Neural progenitor cell (in vitro differentiated cells): Measurements from ENCODE around the gene TUBB4B. TPM values are rescaled to one million over a fixed set of nuclear protein-coding genes. Genes with fewer than 3 reads are reported as not detected.

Source experiments
- DNase-seq: peaks from one replicate; pipeline ENCODE4 v3.0.0-alpha.2; 2016; ENCODE audit warnings: low spot score
- H2AFZ ChIP-seq: fragments of 200-600 bp; sonication (generic); replicated peaks from 2 replicates; pipeline ENCODE4 v1.6.1; 2016; ENCODE audit warnings: antibody characterized with exemption
- H3F3A ChIP-seq: fragments of 200-600 bp; sonication (generic); 2 replicates; pipeline ENCODE4 v1.6.1; 2016; ENCODE audit warnings: antibody characterized with exemption, low read depth
- H3K27ac ChIP-seq: fragments of 200-600 bp; sonication (generic); 2 replicates; pipeline ENCODE4 v1.5.1; 2016; ENCODE audit warnings: mild to moderate bottlenecking
- H3K27me3 ChIP-seq: fragments of 200-600 bp; sonication (generic); 2 replicates; pipeline ENCODE4 v1.6.1; 2016; ENCODE audit warnings: mild to moderate bottlenecking, moderate library complexity
- H3K36me3 ChIP-seq: fragments of 200-600 bp; sonication (generic); 2 replicates; pipeline ENCODE4 v1.5.1; 2016
- H3K4me1 ChIP-seq: fragments of 200-600 bp; sonication (generic); 2 replicates; pipeline ENCODE4 v1.6.1; 2016; ENCODE audit warnings: mixed run types
- H3K4me2 ChIP-seq: fragments of 200-600 bp; sonication (generic); 2 replicates; pipeline ENCODE4 v1.6.1; 2016
- H3K4me3 ChIP-seq: fragments of 200-600 bp; sonication (generic); 2 replicates; pipeline ENCODE4 v1.5.1; 2016
- H3K79me2 ChIP-seq: fragments of 200-600 bp; sonication (generic); 2 replicates; pipeline ENCODE4 v1.6.1; 2016; ENCODE audit warnings: low read depth
- H3K9ac ChIP-seq: fragments of 200-600 bp; sonication (generic); 2 replicates; pipeline ENCODE4 v1.6.1; 2016
- H3K9me3 ChIP-seq: fragments of 200-600 bp; sonication (generic); 2 replicates; pipeline ENCODE4 v1.5.1; 2016; ENCODE audit warnings: low read depth
- H4K20me1 ChIP-seq: fragments of 200-600 bp; sonication (generic); 2 replicates; pipeline ENCODE4 v1.6.1; 2016; ENCODE audit warnings: low read depth
- H3K27ac Mint-ChIP-seq: 3 replicates; pipeline ENCODE4 v1.8.0; 2021; ENCODE audit warnings: mixed read lengths
- H3K27me3 Mint-ChIP-seq: 2 replicates; pipeline ENCODE4 v1.8.0; 2022; ENCODE audit warnings: low read depth, mild to moderate bottlenecking, inconsistent platforms, moderate library complexity, mixed read lengths; ENCODE audit not compliant: insufficient read depth
- H3K36me3 Mint-ChIP-seq: 3 replicates; pipeline ENCODE4 v1.8.0; 2021; ENCODE audit warnings: mixed read lengths
- H3K4me1 Mint-ChIP-seq: 3 replicates; pipeline ENCODE4 v1.8.0; 2021; ENCODE audit warnings: mixed read lengths
- H3K4me3 Mint-ChIP-seq: 3 replicates; pipeline ENCODE4 v1.8.0; 2021; ENCODE audit warnings: mild to moderate bottlenecking, moderate library complexity, mixed read lengths
- H3K9me3 Mint-ChIP-seq: 3 replicates; pipeline ENCODE4 v1.8.0; 2020; ENCODE audit warnings: mixed read lengths
- EZH2 ChIP-seq: fragments of 200-600 bp; sonication (generic); IDR thresholded peaks from 2 replicates; pipeline ENCODE4 v1.6.1; 2017; ENCODE audit warnings: antibody characterized with exemption, mild to moderate bottlenecking, moderate library complexity
- EZH2phosphoT487 ChIP-seq: fragments of 200-600 bp; sonication (generic); IDR thresholded peaks from 2 replicates; pipeline ENCODE4 v1.6.1; 2017; ENCODE audit warnings: antibody characterized with exemption
- total RNA-seq: library from RNA; depleted of rRNA; stranded (reverse); fragments of >200 nt; gene quantifications from 2 replicates; pipeline ENCODE4 v1.2.3, GENCODE V29; 2015; ENCODE audit warnings: low replicate concordance
- TF ChIP-seq, protein P1 (sequence below): fragments of 200-600 bp; sonication (generic); IDR thresholded peaks from 2 replicates; pipeline ENCODE4 v1.5.1; 2017; ENCODE audit warnings: antibody characterized with exemption, mild to moderate bottlenecking

Gene TUBB4B
- total RNA-seq, 1 donor from 2014 or later, result 183 TPM

DNA sequence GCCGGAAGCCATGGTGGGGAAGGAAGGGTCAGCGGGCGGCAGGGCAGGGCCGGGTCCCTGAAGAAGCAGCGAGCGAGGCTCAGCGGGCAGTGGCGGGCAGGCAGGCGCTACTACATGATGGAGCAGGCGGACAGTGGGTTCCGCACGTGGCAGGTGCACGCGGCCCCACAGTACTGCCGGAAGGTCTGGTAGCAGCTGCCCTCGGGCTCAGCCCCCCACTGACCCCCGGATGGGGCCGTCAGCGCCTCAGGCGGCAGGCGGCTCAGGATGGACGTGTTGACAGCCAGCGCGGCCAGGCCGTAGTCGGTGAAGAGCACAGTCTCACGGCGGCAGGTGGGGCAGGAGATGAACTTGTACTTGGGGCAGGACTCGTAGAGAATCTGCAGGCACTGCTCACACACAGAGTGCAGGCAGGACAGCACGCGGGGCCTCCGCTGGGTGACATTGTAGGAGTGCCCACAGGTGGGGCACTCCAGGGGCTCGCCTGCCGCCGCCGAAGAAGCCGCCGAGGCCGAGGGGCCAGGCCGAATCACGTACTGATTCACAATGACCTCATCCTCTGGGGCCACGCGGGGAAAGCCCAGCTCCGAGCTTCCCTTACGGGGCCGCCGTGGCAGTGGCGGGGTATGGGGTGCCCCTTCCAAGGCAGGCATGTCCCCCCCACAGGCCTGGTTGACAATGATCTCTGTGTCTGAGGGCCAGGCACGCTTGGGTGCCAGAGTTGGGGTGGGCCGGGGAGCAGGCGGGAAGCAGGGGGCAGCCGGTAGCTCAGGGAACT, 20.6 kb upstream of the TUBB4B start:
- DNase-seq, result no peak
- H3K27ac ChIP-seq, result no peak overlapping the region
- H2AFZ ChIP-seq, result no peak overlapping the region
- peaks cover 25% of the 10 kb centered on the region for H3K27me3 ChIP-seq
- Mint-ChIP-seq H3K36me3 (no peaks in the 10 kb centered on the region), H3K4me3 (peak overlapping the region; percentile 57), H3K27me3 (peaks cover 2% of the 10 kb centered on the region), H3K9me3 (no peaks in the 10 kb centered on the region), H3K4me1 (no peaks in the 10 kb centered on the region), H3K27ac (no peak overlapping the region)
- H3K79me2 ChIP-seq, result no peaks in the 10 kb centered on the region
- no peak overlapping the region for H3K9ac ChIP-seq
- H3K9me3 ChIP-seq, result no peaks in the 10 kb centered on the region
- no peak overlapping the region for H3K4me2 ChIP-seq
- no peaks in the 10 kb centered on the region for H3K36me3 ChIP-seq
- H3K4me1 ChIP-seq, result peaks cover 13% of the 10 kb centered on the region
- H3F3A ChIP-seq, result peaks cover 12% of the 10 kb centered on the region
- H3K4me3 ChIP-seq, result no peak overlapping the region
- TF ChIP-seq, protein P1, sequence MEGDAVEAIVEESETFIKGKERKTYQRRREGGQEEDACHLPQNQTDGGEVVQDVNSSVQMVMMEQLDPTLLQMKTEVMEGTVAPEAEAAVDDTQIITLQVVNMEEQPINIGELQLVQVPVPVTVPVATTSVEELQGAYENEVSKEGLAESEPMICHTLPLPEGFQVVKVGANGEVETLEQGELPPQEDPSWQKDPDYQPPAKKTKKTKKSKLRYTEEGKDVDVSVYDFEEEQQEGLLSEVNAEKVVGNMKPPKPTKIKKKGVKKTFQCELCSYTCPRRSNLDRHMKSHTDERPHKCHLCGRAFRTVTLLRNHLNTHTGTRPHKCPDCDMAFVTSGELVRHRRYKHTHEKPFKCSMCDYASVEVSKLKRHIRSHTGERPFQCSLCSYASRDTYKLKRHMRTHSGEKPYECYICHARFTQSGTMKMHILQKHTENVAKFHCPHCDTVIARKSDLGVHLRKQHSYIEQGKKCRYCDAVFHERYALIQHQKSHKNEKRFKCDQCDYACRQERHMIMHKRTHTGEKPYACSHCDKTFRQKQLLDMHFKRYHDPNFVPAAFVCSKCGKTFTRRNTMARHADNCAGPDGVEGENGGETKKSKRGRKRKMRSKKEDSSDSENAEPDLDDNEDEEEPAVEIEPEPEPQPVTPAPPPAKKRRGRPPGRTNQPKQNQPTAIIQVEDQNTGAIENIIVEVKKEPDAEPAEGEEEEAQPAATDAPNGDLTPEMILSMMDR, result no peak
- TF ChIP-seq EZH2phosphoT487, result no peak
- peaks cover 7% of the 10 kb centered on the region for H4K20me1 ChIP-seq

GRCh38 chr9:137221095-137221505, 20.0 kb upstream of the TUBB4B start:
- Mint-ChIP-seq H3K27ac (no peak overlapping the region), H3K36me3 (no peaks in the 10 kb centered on the region), H3K9me3 (no peaks in the 10 kb centered on the region), H3K4me3 (no peak overlapping the region), H3K27me3 (peaks cover 2% of the 10 kb centered on the region), H3K4me1 (no peaks in the 10 kb centered on the region)
- peak overlapping the region; percentile 56 for H3K4me3 ChIP-seq
- no peak overlapping the region for H3K27ac ChIP-seq
- H4K20me1 ChIP-seq, result peaks cover 7% of the 10 kb centered on the region
- peaks cover 12% of the 10 kb centered on the region for H3F3A ChIP-seq
- TF ChIP-seq EZH2, result no peak
- TF ChIP-seq, protein P1, result no peak
- no peak for TF ChIP-seq EZH2phosphoT487
- no peaks in the 10 kb centered on the region for H3K9me3 ChIP-seq
- H3K4me1 ChIP-seq, result peaks cover 13% of the 10 kb centered on the region
- no peak overlapping the region for H3K9ac ChIP-seq
- no peak overlapping the region for H2AFZ ChIP-seq
- H3K36me3 ChIP-seq, result no peaks in the 10 kb centered on the region
- H3K27me3 ChIP-seq, result peaks cover 25% of the 10 kb centered on the region
- H3K79me2 ChIP-seq, result no peaks in the 10 kb centered on the region
- DNase-seq, result no peak
- peak overlapping the region; percentile 92 for H3K4me2 ChIP-seq

- Histone ChIP-seq H3K9ac (no peak overlapping the region), H3K79me2 (no peaks in the 10 kb centered on the region), H3F3A (peaks cover 12% of the 10 kb centered on the region), H3K4me2 (peak overlapping the region; percentile 92), H3K9me3 (no peaks in the 10 kb centered on the region), H3K27ac (no peak overlapping the region), H3K27me3 (peaks cover 25% of the 10 kb centered on the region), H4K20me1 (peaks cover 7% of the 10 kb centered on the region), H2AFZ (no peak overlapping the region), H3K4me1 (peaks cover 13% of the 10 kb centered on the region), H3K4me3 (peak overlapping the region; percentile 56), H3K36me3 (no peaks in the 10 kb centered on the region)
- H3K36me3 Mint-ChIP-seq, result no peaks in the 10 kb centered on the region
- no peaks in the 10 kb centered on the region for H3K4me1 Mint-ChIP-seq
- no peak overlapping the region for H3K27ac Mint-ChIP-seq
- peaks cover 2% of the 10 kb centered on the region for H3K27me3 Mint-ChIP-seq
- DNase-seq, result peak; percentile 47
- H3K9me3 Mint-ChIP-seq, result no peaks in the 10 kb centered on the region
- no peak overlapping the region for H3K4me3 Mint-ChIP-seq
- TF ChIP-seq, protein P1, result no peak
- no peak for TF ChIP-seq EZH2phosphoT487
- TF ChIP-seq EZH2, result no peak
Observed at GRCh38 chr9:137221506-137222111, 19.5 kb upstream of the TUBB4B start.
